HFFc6 (cell line): ENCODE data around the gene CFAP410. TPM values are rescaled to one million over a fixed set of nuclear protein-coding genes. Genes with fewer than 3 reads are reported as not detected.

Source experiments
- DNase-seq: peaks from one replicate; pipeline ENCODE4 v3.0.0-alpha.2; 2018
- H3K27ac Mint-ChIP-seq: 2 replicates; pipeline ENCODE4 v1.8.0; 2020; ENCODE audit warnings: mild to moderate bottlenecking, mixed read lengths
- H3K27me3 Mint-ChIP-seq: 2 replicates; pipeline ENCODE4 v1.8.0; 2021; ENCODE audit warnings: mild to moderate bottlenecking, moderate library complexity, mixed read lengths; ENCODE audit not compliant: insufficient read depth
- H3K36me3 Mint-ChIP-seq: 2 replicates; pipeline ENCODE4 v1.8.0; 2021; ENCODE audit warnings: low read depth, mixed read lengths
- H3K4me1 Mint-ChIP-seq: 2 replicates; pipeline ENCODE4 v1.8.0; 2020; ENCODE audit warnings: low read depth, mixed read lengths
- H3K4me3 Mint-ChIP-seq: 2 replicates; pipeline ENCODE4 v1.8.0; 2020; ENCODE audit warnings: mild to moderate bottlenecking, moderate library complexity, mixed read lengths
- H3K9me3 Mint-ChIP-seq: 2 replicates; pipeline ENCODE4 v1.8.0; 2020; ENCODE audit warnings: mild to moderate bottlenecking, mixed read lengths
- CTCF ChIP-seq: fragments of 200-600 bp; sonication (generic); IDR thresholded peaks from 2 replicates; pipeline ENCODE4 v1.5.0; 2021; ENCODE audit warnings: antibody characterized with exemption, mild to moderate bottlenecking
- long read RNA-seq: library from polyadenylated mRNA; unstranded; transcript quantifications from one replicate; pipeline ENCODE4 v2.0.0, GENCODE V29; 2019
- total RNA-seq, 6 experiments: library from RNA; stranded (reverse); fragmentation: NEBNext Ultra II Directional; extraction: Animal tissue kit (Norgen Biotek cat#: 25700); gene quantifications; 2 replicates in 1 of 6; 3 replicates in 5 of 6; pipeline ENCODE4 v1.2.3, GENCODE V29; 2021

CFAP410 gene
- 10 to 100 TPM in 3 of 6 experiments, 1 to 10 TPM in 3; 7.5 to 13.0 (median 9.7) TPM for total RNA-seq
- long read RNA-seq, partial matches to known transcripts = 0 of 2 reads
- long read RNA-seq, other reads (novel, unspliced or antisense) = 2 of 2 reads

DNA sequence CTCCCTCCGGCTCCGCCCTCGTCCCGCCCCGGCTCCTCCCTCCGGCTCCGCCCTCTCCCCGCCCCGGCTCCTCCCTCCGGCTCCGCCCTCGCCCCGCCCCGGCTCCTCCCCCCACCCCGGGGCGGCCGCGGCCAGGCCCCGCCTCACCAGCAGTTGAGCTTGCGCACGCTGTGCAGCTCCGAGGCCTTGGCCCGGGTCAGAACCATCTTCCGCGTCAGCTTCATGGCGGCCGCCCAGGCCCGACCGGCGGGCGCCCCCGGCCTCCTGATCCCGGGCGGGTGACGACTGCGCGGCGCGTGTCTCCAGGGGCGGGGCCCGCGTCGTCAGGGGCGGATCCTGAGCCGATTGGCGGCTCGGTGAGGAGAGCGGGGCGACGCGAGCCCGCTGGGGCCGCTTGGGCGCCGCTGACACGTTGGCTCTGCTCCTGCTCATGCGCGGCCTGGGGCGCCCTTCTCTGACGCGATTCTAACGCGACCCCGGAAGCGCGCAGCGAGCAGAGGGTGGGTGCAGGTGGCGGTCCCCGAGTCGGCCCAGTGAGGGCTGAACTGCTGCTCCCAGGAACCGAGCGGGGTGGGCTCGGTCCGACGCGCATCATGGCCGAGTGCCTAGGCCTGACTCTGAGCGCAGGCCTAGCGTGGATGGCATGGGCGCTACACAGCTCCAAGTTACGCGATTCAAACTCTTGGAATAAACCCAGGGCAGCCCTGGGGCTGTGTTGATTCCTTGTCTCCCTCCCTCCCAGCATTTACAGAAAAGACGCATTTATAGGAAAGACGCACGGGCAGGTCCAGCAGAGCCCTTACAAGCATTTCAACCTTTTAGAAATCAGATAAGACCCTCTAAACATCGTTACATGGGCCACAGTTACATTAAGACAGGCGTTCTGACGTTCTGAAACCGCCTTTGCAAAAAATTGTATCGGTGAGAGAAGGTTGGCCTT is at the start of gene CFAP410:
TSS of gene CFAP410 (minus strand) at position 420 of the 940 bp plus-strand sequence. CDS start at position 224, 196 bp downstream.
- peak; percentile 92 for DNase-seq
- no peaks in the 10 kb centered on the region for H3K9me3 Mint-ChIP-seq
- H3K27me3 Mint-ChIP-seq = 0 out of 2 replicates have a peak, but pooled peaks cover 1% of the 10 kb centered on the region
- H3K27ac Mint-ChIP-seq = peak within 1 kb of the TSS; percentile 97
- no peaks in the 10 kb centered on the region for H3K36me3 Mint-ChIP-seq
- H3K4me1 Mint-ChIP-seq = peaks cover 26% of the 10 kb centered on the region
- H3K4me3 Mint-ChIP-seq = peak within 1 kb of the TSS; percentile 94
- no peak for TF ChIP-seq CTCF

- Mint-ChIP-seq H3K27ac (no peak overlapping the region), H3K4me3 (no peak overlapping the region), H3K4me1 (no peaks in the 10 kb centered on the region), H3K36me3 (no peaks in the 10 kb centered on the region; the same call in 1 of the 2 replicates), H3K27me3 (peaks cover 5% of the 10 kb centered on the region), H3K9me3 (peaks cover 64% of the 10 kb centered on the region)
- DNase-seq = no peak
- TF ChIP-seq CTCF = no peak
These were observed 45.8 kb upstream of the CFAP410 start for GRCh38 chr21:44384968-44385367.

- H3K36me3 Mint-ChIP-seq = no peaks in the 10 kb centered on the region; the same call in 1 of the 2 replicates
- H3K4me1 Mint-ChIP-seq = no peaks in the 10 kb centered on the region
- H3K27ac Mint-ChIP-seq = no peak overlapping the region
- H3K27me3 Mint-ChIP-seq = peaks cover 7% of the 10 kb centered on the region
- TF ChIP-seq CTCF = no peak
- no peak overlapping the region for H3K4me3 Mint-ChIP-seq
- peaks cover 66% of the 10 kb centered on the region for H3K9me3 Mint-ChIP-seq
- no peak for DNase-seq
These were observed 44.0 kb upstream of the CFAP410 start for GRCh38 chr21:44383216-44383615.

DNA sequence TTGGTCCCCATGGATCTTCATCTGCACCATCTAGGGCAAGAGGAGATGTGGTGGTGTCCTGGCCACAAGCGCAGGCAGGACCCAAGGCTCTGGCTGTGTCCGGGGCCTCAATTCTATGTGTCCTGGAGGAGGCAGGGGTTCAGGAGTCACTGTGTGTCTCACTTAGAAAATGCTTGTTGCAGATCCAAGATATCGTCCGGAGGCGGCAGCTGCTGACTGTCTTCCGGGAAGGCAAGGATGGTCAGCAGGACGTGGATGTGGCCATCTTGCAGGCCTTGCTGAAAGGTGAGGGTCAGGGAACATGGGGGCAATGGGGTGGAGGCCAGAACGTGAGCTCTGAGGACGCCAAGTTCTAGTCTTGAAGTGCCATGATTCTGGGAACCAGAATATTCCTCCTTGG is 43.3 kb upstream of the CFAP410 start:
- H3K27ac Mint-ChIP-seq = no peak overlapping the region
- peaks cover 7% of the 10 kb centered on the region for H3K27me3 Mint-ChIP-seq
- H3K36me3 Mint-ChIP-seq = no peaks in the 10 kb centered on the region; the same call in 1 of the 2 replicates
- no peak for TF ChIP-seq CTCF
- H3K4me3 Mint-ChIP-seq = no peak overlapping the region
- no peaks in the 10 kb centered on the region for H3K4me1 Mint-ChIP-seq
- H3K9me3 Mint-ChIP-seq = peaks cover 62% of the 10 kb centered on the region
- DNase-seq = no peak

GRCh38 chr21:44381874-44382273 is 42.7 kb upstream of the CFAP410 start:
- DNase-seq = no peak
- H3K27me3 Mint-ChIP-seq = peaks cover 7% of the 10 kb centered on the region
- no peak for TF ChIP-seq CTCF
- H3K36me3 Mint-ChIP-seq = no peaks in the 10 kb centered on the region; the same call in 1 of the 2 replicates
- H3K4me1 Mint-ChIP-seq = no peaks in the 10 kb centered on the region
- H3K9me3 Mint-ChIP-seq = peaks cover 58% of the 10 kb centered on the region
- no peak overlapping the region for H3K4me3 Mint-ChIP-seq
- no peak overlapping the region for H3K27ac Mint-ChIP-seq
